Stimulated activated naive CD4-positive, alpha-beta T cell (primary cell): ENCODE measurements around the gene CTXN2.

Source experiments
- DNase-seq, 6 experiments: peaks; one replicate each; lab custom pipeline; 2025; lab: John Stamatoyannopoulos, UW

The CTXN2 gene

GRCh38 chr15:48191574-48192225, at the start of gene CTXN2:
Gene CTXN2 (plus strand): TSS chr15:48191665. CDS start chr15:48201301, 9,636 bp downstream.
- DNase-seq, result no peak

GRCh38 chr15:48143856-48144255, 47.6 kb upstream of the CTXN2 start:
- DNase-seq, result no peak

- no peak for DNase-seq
These were observed 46.6 kb upstream of the CTXN2 start for GRCh38 chr15:48144889-48145288.

- no peak for DNase-seq
These were observed 45.5 kb upstream of the CTXN2 start for GRCh38 chr15:48145923-48146322.

GRCh38 chr15:48147358-48147757, 44.1 kb upstream of the CTXN2 start:
- no peak for DNase-seq

- no peak for DNase-seq
These were observed 41.6 kb upstream of the CTXN2 start for GRCh38 chr15:48149858-48150257.

- DNase-seq, result no peak
These were observed 37.9 kb upstream of the CTXN2 start for GRCh38 chr15:48153526-48153925.

- DNase-seq, result no peak
These were observed 22.8 kb upstream of the CTXN2 start for GRCh38 chr15:48168616-48169015.

GRCh38 chr15:48170981-48171380, 20.5 kb upstream of the CTXN2 start:
- no peak for DNase-seq

- DNase-seq, result no peak
These were observed 16.3 kb upstream of the CTXN2 start for GRCh38 chr15:48175126-48175525.

- DNase-seq, result no peak
These were observed 15.4 kb upstream of the CTXN2 start for GRCh38 chr15:48176112-48176511.

- DNase-seq, result no peak
These were observed 14.5 kb upstream of the CTXN2 start for GRCh38 chr15:48176957-48177356.

- DNase-seq, result peak in 3 of 6 experiments; percentile 27 to 31 (median 31)
These were observed 14.1 kb upstream of the CTXN2 start for GRCh38 chr15:48177383-48177765.

- peak; percentile 6 to 75 (median 45) for DNase-seq
These were observed 13.5 kb upstream of the CTXN2 start, which contains the start of gene MYEF2 for GRCh38 chr15:48177766-48178647. Gene MYEF2 (minus strand): TSS chr15:48178295. CDS start chr15:48178237, 58 bp downstream.

GRCh38 chr15:48178648-48178931, 12.9 kb upstream of the CTXN2 start:
- no peak for DNase-seq

GRCh38 chr15:48182749-48183148, 8.7 kb upstream of the CTXN2 start:
- DNase-seq, result no peak

- DNase-seq, result no peak
These were observed 5.9 kb upstream of the CTXN2 start for GRCh38 chr15:48185529-48185928.

- no peak for DNase-seq
These were observed 5.2 kb upstream of the CTXN2 start for GRCh38 chr15:48186271-48186670.

- peak in 2 of 6 experiments; percentile 1 to 14 for DNase-seq
These were observed 412 bp upstream of the CTXN2 start for GRCh38 chr15:48190932-48191573.

- DNase-seq, result no peak
These were observed 10.6 kb downstream of the CTXN2 start for GRCh38 chr15:48202068-48202467.

GRCh38 chr15:48205981-48206380, 14.5 kb downstream of the CTXN2 start, which contains the start of gene SLC12A1:
Gene SLC12A1 (plus strand): TSS chr15:48206302. CDS start chr15:48207720, 1,418 bp downstream.
- DNase-seq, result no peak

- no peak for DNase-seq
These were observed 29.8 kb downstream of the CTXN2 start for GRCh38 chr15:48221261-48221660.

GRCh38 chr15:48221885-48222284, 30.4 kb downstream of the CTXN2 start:
- no peak for DNase-seq
